Spleen (tissue), 11 donors: ENCODE results near the gene OTUD7B. TPM values are rescaled to one million over a fixed set of nuclear protein-coding genes. Genes with fewer than 3 reads are reported as not detected.

Experiments used
- DNase-seq: peaks from one replicate; pipeline ENCODE4 v3.0.0-alpha.2; 2020
- H3K27ac ChIP-seq, 8 donors: fragments of 200-600 bp; sonication (generic) in 7 of 8; 1 replicate in 4 of 8; 2 replicates in 4 of 8; pipeline versions ENCODE4 v1.5.0 to v1.8.0; 2016 to 2021; ENCODE audit warnings: inconsistent platforms in 4 of 8, mild to moderate bottlenecking in 4 of 8, moderate library complexity in 1 of 8
- H3K27me3 ChIP-seq, 7 donors: fragments of 200-600 bp; sonication (generic) in 6 of 7; replicated peaks in 1 of 7; 1 replicate in 4 of 7; 2 replicates in 3 of 7; pipeline versions ENCODE4 v1.5.0 to v1.8.0; 2016 to 2021; ENCODE audit warnings: inconsistent platforms in 3 of 7, mild to moderate bottlenecking in 1 of 7
- H3K36me3 ChIP-seq, 6 donors: fragments of 200-600 bp; sonication (generic) in 5 of 6; 1 replicate in 4 of 6; 2 replicates in 2 of 6; pipeline versions ENCODE4 v1.5.0 to v1.8.0; 2016 to 2021; ENCODE audit warnings: inconsistent platforms in 2 of 6
- H3K4me1 ChIP-seq, 6 donors: fragments of 200-600 bp; sonication (generic) in 5 of 6; 1 replicate in 3 of 6; 2 replicates in 3 of 6; pipeline versions ENCODE4 v1.5.0 to v1.8.0; 2016 to 2021; ENCODE audit warnings: inconsistent platforms in 3 of 6
- H3K4me3 ChIP-seq, 8 donors: fragments of 200-600 bp; sonication (generic) in 7 of 8; 1 replicate in 4 of 8; 2 replicates in 4 of 8; pipeline versions ENCODE4 v1.5.0 to v1.8.0; 2016 to 2021; ENCODE audit warnings: inconsistent platforms in 4 of 8, mild to moderate bottlenecking in 4 of 8, moderate library complexity in 2 of 8
- H3K9me3 ChIP-seq, 8 donors: fragments of 200-600 bp; sonication (generic) in 7 of 8; 1 replicate in 4 of 8; 2 replicates in 4 of 8; pipeline versions ENCODE4 v1.5.0 to v1.8.0; 2016 to 2021; ENCODE audit warnings: inconsistent platforms in 4 of 8
- CTCF ChIP-seq, 11 experiments: fragments of 200-600 bp in 7 of 11; fragments of 450-650 bp in 4 of 11; sonication (generic) in 4 of 11; IDR thresholded peaks in 8 of 11; conservative IDR thresholded peaks in 3 of 11; 1 replicate in 7 of 11; 2 replicates in 4 of 11; pipeline versions ENCODE4 v1.4.0 to v1.8.0; 2016 to 2021; ENCODE audit warnings: antibody characterized with exemption in 11 of 11, inconsistent platforms in 4 of 11, mild to moderate bottlenecking in 1 of 11
- POLR2A ChIP-seq, 3 donors: fragments of 450-650 bp; IDR thresholded peaks; one replicate each; pipeline ENCODE4 v1.5.1; 2017; ENCODE audit warnings: antibody characterized with exemption in 3 of 3, mild to moderate bottlenecking in 1 of 3
- POLR2AphosphoS5 ChIP-seq, 3 donors: sonication (generic); formaldehyde crosslinking; IDR thresholded peaks; one replicate each; pipeline ENCODE4 v1.5.1; 2017; ENCODE audit warnings: antibody characterized with exemption in 3 of 3
- WGBS, 5 donors: extraction: QIAGEN DNeasy Blood & Tissue Kit in 3 of 5; methylation state at CpG; one replicate each; pipeline versions ENCODE4 v1.1.5 to v1.1.7; 2013 to 2018; 5-methylcytosine and 5-hydroxymethylcytosine counted together
- intact Hi-C: fragments of 100-400 bp; cut with DNase I; formaldehyde crosslinking; loops from one replicate; pipeline ENCODE4 v1.15.0; 2023; ENCODE audit warnings: low total_unique reads
- polyA plus RNA-seq, 3 donors: library from polyadenylated mRNA; stranded (reverse); fragments of 200-250 nt; gene quantifications; one replicate each; pipeline ENCODE4 v1.2.1, GENCODE V29; 2013
- total RNA-seq, 7 donors: library from RNA; depleted of rRNA in 3 of 7; stranded (reverse); fragments of >200 nt in 3 of 7; fragmentation: NEBNext Ultra II Directional in 4 of 7; extraction: Animal tissue kit (Norgen Biotek cat#: 25700) in 4 of 7; gene quantifications; one replicate each; pipeline versions ENCODE4 v1.1.0 to v1.2.1, GENCODE V29; 2016 to 2021
- donor health status: healthy with polysubstance abuse.
- donor health status: DM: no; HTN: no; CAD: no; lungs with moderate emphysema.
- donor health status: DM: no; HTN: no; CAD: no.
- donor health status: Bipolar disorder and iron deficiency.
- donor health status: healthy.
- donor health status: DM: no; HTN: no; CAD: no.
- donor health status: DM: yes; HTN: yes; CAD: no.

The OTUD7B gene
- total and polyA plus RNA-seq, 10 donors = 0.70 to 20.5 (median 12.1) TPM

DNA sequence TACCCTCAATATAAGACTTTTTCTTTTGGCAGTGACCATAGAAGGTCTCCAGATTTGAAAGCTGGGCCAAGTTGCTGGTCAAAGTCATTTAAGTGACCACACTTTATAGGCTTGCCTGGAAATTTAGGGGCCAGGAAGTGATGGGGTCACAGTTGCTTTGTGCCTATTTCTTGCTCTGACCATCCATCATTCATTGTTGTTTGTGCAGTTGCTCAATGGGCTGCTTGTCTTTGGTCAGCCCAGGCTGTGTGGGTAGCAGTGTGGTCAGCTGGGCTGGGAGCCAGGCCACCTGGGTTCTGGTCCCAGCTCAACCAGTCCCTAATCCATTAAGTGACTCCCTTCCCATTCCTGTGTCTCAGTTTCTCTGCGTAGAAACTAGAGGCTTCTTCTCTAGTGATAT, 2.1 kb upstream of the OTUD7B start:
- TF ChIP-seq CTCF (IDR thresholded peaks at IDR 0.05 in 8 of 11, conservative IDR thresholded peaks at IDR 0.05 in 3 of 11) = no peak
- no peak for TF ChIP-seq POLR2AphosphoS5 (IDR thresholded peaks at IDR 0.05)
- TF ChIP-seq POLR2A (IDR thresholded peaks at IDR 0.05) = no peak
- peaks cover 0 to 59% (median 0%) of the 10 kb centered on the region in 7 donors for H3K27me3 ChIP-seq
- intact Hi-C loops = no loop called here
- no peak for DNase-seq
- no peak overlapping the region for H3K27ac ChIP-seq
- WGBS, 5 donors = 84 to 100% (median 98%) methylated on average over 1 of the region's 1 CpG
- H3K36me3 ChIP-seq = no peaks in the 10 kb centered on the region
- H3K4me1 ChIP-seq = peaks cover 0 to 38% (median 27%) of the 10 kb centered on the region in 6 donors
- no peak overlapping the region for H3K4me3 ChIP-seq
- H3K9me3 ChIP-seq = no peaks in the 10 kb centered on the region

DNA sequence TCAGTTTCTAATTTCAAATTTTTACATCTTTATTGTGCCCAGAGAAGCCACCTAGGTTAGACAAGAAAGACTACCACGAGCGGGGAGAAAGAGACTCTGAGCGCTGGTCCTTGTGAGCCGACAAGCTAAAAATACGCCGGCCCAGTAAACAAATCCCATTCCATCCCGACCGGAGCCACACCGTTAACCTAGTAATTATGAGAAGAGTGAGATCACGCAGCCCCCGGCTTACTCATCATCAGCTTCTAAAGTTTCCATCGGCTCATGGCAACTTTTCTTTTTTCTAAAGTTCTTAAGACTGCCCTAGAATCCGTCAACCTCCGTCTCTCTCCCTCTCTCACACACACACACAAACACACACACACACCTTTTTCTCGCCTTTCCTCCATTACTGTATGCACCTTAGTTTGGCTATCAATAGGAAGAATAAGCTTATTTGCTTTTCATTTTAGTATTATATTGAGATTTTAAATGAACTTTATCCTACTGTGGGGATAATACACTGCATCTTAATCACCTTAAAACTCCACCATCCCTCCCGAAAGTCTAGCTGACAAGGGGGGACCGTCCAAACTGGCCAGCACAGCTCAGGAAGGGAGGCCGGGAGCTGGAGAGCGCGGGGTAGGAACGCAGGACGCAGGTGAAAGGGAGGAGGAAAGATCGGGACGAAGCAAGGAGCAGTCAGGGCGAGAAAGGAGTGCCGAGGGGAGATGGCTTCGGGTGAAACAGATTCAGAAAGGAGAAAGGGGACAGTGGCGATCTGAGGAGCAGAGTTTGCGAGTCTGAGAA, 728 bp downstream of the OTUD7B start:
- Histone ChIP-seq H3K4me3 (peak overlapping the region; percentile 59 to 94 (median 86)), H3K9me3 (no peaks in the 10 kb centered on the region), H3K27me3 (peaks cover 0 to 85% (median 0%) of the 10 kb centered on the region in 7 donors), H3K27ac (peak overlapping the region; percentile 75 to 92 (median 90)), H3K4me1 (peaks cover 0 to 52% (median 36%) of the 10 kb centered on the region in 6 donors), H3K36me3 (peaks cover 0 to 13% (median 0%) of the 10 kb centered on the region in 6 donors)
- WGBS, 5 donors = 1% methylated on average over 28 to 29 of the region's 29 CpGs
- intact Hi-C loops = no loop called here
- no peak for DNase-seq
- no peak for TF ChIP-seq CTCF (IDR thresholded peaks at IDR 0.05 in 8 of 11, conservative IDR thresholded peaks at IDR 0.05 in 3 of 11)
- no peak for TF ChIP-seq POLR2AphosphoS5 (IDR thresholded peaks at IDR 0.05)
- TF ChIP-seq POLR2A (IDR thresholded peaks at IDR 0.05) = no peak

GRCh38 chr1:150008699-150009098, 1.8 kb downstream of the OTUD7B start:
- DNase-seq = no peak
- intact Hi-C loops = no loop called here
- H3K4me1 ChIP-seq = peaks cover 0 to 52% (median 36%) of the 10 kb centered on the region in 6 donors
- TF ChIP-seq CTCF (IDR thresholded peaks at IDR 0.05 in 8 of 11, conservative IDR thresholded peaks at IDR 0.05 in 3 of 11) = no peak
- TF ChIP-seq POLR2A (IDR thresholded peaks at IDR 0.05) = no peak
- no peak for TF ChIP-seq POLR2AphosphoS5 (IDR thresholded peaks at IDR 0.05)
- no peaks in the 10 kb centered on the region for H3K9me3 ChIP-seq
- peak overlapping the region in 4 of 8 donors; percentile 90 to 92 (median 91) for H3K27ac ChIP-seq
- peak overlapping the region in 4 of 8 donors; percentile 84 to 94 (median 91) for H3K4me3 ChIP-seq
- WGBS, 5 donors = 64 to 80% (median 74%) methylated on average over 6 of the region's 6 CpGs
- peaks cover 0 to 96% (median 0%) of the 10 kb centered on the region in 7 donors for H3K27me3 ChIP-seq
- peaks cover 0 to 17% (median 0%) of the 10 kb centered on the region in 6 donors for H3K36me3 ChIP-seq

GRCh38 chr1:150006881-150007421, 3.6 kb downstream of the OTUD7B start:
- H3K27me3 ChIP-seq = peaks cover 0 to 95% (median 0%) of the 10 kb centered on the region in 7 donors
- intact Hi-C loops = no loop called here
- DNase-seq = no peak
- no peaks in the 10 kb centered on the region for H3K9me3 ChIP-seq
- peaks cover 0 to 52% (median 37%) of the 10 kb centered on the region in 6 donors for H3K4me1 ChIP-seq
- no peak for TF ChIP-seq POLR2A (IDR thresholded peaks at IDR 0.05)
- TF ChIP-seq CTCF (IDR thresholded peaks at IDR 0.05 in 8 of 11, conservative IDR thresholded peaks at IDR 0.05 in 3 of 11) = no peak
- TF ChIP-seq POLR2AphosphoS5 (IDR thresholded peaks at IDR 0.05) = no peak
- H3K36me3 ChIP-seq = peaks cover 0 to 21% (median 0%) of the 10 kb centered on the region in 6 donors
- no peak overlapping the region for H3K4me3 ChIP-seq
- H3K27ac ChIP-seq = no peak overlapping the region
- 80 to 88% (median 84%) methylated on average over 4 of the region's 4 CpGs for WGBS, 5 donors
